GM12878 (cell line): ENCODE results near the gene ADGRA3.

Experiments
- TF ChIP-seq, protein P1 (sequence below), 3 experiments: IDR thresholded peaks in 2 of 3; conservative IDR thresholded peaks in 1 of 3; 2 replicates each; pipeline ENCODE4 v1.5.1; 2011; ENCODE audit warnings: low read depth in 3 of 3, low read length in 3 of 3, mild to moderate bottlenecking in 3 of 3, control low read depth in 2 of 3, moderate library complexity in 2 of 3, inconsistent platforms in 1 of 3, mixed read lengths in 1 of 3; ENCODE audit not compliant: control insufficient read depth in 2 of 3, insufficient read depth in 1 of 3; ENCODE audit errors: extremely low read depth in 1 of 3
- TF ChIP-seq, protein P2 (sequence below): IDR thresholded peaks from 2 replicates; pipeline ENCODE4 v1.6.1; 2011; ENCODE audit warnings: low read depth, mild to moderate bottlenecking, low read length, moderate library complexity, borderline replicate concordance; ENCODE audit errors: extremely low read depth

DNA sequence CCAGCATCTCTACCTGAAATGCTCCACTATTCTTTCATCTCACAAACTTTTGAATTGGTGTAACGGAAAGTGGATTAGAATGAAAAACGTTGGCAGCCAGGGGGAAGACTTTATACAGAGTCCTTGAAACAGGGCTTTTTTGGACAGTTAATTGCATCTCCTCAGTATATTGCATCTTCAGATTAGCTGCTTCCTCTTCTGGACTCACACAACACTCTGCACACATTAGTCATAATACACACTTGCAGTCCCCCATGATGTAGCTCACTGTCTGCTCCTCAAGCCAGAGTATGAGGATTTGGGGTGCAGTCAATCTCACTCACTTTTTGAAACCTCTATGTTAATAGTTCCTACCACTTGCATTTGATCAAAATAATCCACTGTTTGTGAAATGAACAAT, 101.0 kb downstream of the ADGRA3 start:
- TF ChIP-seq, protein P1, sequence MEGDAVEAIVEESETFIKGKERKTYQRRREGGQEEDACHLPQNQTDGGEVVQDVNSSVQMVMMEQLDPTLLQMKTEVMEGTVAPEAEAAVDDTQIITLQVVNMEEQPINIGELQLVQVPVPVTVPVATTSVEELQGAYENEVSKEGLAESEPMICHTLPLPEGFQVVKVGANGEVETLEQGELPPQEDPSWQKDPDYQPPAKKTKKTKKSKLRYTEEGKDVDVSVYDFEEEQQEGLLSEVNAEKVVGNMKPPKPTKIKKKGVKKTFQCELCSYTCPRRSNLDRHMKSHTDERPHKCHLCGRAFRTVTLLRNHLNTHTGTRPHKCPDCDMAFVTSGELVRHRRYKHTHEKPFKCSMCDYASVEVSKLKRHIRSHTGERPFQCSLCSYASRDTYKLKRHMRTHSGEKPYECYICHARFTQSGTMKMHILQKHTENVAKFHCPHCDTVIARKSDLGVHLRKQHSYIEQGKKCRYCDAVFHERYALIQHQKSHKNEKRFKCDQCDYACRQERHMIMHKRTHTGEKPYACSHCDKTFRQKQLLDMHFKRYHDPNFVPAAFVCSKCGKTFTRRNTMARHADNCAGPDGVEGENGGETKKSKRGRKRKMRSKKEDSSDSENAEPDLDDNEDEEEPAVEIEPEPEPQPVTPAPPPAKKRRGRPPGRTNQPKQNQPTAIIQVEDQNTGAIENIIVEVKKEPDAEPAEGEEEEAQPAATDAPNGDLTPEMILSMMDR (IDR thresholded peaks at IDR 0.05 in 2 of 3, conservative IDR thresholded peaks at IDR 0.05 in 1 of 3; ENCODE audit: control insufficient read depth in 2 of 3, extremely low read depth in 1 of 3, insufficient read depth in 1 of 3, low read depth in 3 of 3, low read length in 3 of 3) = no peak
- TF ChIP-seq, protein P2, sequence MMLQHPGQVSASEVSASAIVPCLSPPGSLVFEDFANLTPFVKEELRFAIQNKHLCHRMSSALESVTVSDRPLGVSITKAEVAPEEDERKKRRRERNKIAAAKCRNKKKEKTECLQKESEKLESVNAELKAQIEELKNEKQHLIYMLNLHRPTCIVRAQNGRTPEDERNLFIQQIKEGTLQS = no peak
